ENCODE measurements around the gene RAPGEF1. TPM values are rescaled to one million over a fixed set of nuclear protein-coding genes. Genes with fewer than 3 reads are reported as not detected.

RAPGEF1 gene
- total RNA-seq, 1 experiment from 2014 or later = 82.0 TPM

DNA sequence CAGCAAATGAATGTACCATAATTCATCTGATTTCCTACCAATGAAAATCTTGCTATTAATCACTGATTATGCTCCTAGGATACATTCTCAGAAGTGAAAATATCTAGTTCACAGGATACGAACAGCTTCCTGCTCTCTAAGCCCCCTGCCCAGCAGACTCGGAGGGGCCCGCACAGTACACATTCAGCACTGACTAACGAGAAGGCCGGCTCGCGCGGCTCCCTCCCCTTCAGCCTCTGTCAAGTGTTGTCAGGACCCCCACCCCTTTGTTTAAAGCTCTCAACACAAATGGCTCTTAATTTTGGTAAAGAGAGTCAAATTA is 112.6 kb downstream of the RAPGEF1 start:
- H3K27ac ChIP-seq = peak overlapping the region; percentile 97
- H3K27me3 ChIP-seq = no peaks in the 10 kb centered on the region
- DNase-seq = peak in 1 of 2 experiments; percentile 72
- peaks cover 66% of the 10 kb centered on the region for H3K4me1 ChIP-seq
- H3K9me3 ChIP-seq (replicated peaks) = no peaks in the 10 kb centered on the region
- peak overlapping the region; percentile 41 for H3K4me3 ChIP-seq
- H3K36me3 ChIP-seq = peaks cover 2% of the 10 kb centered on the region; the same call in 1 of the 2 replicates

DNA sequence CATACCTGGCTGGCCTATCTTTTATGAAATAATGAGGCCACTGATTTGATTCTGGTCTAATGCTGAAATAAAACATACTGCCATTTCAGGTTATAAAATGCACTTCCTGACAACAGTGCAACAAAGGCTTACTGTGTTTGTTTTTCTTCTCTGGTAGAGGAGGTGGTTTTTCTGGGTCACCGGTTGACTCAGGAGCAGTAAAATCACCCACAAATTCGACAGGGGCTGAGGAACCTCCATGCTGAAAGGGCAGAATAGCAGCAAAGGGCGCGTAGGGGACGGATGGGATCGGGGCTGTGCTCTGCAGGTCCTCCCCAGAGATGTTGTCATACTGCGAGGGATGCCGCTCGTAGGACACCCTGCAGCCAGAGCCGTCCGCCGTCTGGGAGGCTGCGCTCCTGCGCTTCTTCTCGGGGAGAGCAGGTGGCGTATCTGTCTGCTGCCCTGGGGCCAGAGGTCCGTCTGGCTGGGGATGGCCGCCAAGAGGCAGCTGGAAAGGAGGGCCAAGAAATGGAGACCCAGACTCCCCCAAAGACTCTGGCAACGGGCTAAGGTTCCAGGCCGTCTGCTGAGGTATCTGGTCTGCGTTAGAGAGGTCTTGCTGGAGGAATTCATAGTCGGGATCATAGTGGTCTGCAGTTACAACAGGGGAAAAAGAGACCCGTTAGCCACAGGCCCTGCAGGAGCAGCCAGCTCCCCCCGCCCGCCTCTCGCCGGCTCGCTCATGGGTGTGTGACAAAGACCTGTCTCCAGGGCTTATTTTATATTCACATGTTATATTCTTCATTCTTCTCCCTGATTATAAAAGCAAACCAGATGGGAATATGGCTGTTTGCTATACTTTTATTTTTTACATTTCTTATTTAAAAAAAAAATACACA is 113.8 kb downstream of the RAPGEF1 start:
- Histone ChIP-seq H3K27me3 (no peaks in the 10 kb centered on the region), H3K27ac (peak overlapping the region; percentile 97), H3K36me3 (peaks cover 2% of the 10 kb centered on the region; the same call in 1 of the 2 replicates), H3K9me3 (replicated peaks) (no peaks in the 10 kb centered on the region), H3K4me1 (peaks cover 56% of the 10 kb centered on the region), H3K4me3 (0 out of 2 replicates have a peak overlapping the region, but pooled peaks have one; percentile 0)
- DNase-seq = peak; percentile 71 to 80

GRCh38 chr9:131625508-131625787 is 114.4 kb downstream of the RAPGEF1 start:
- H3K4me1 ChIP-seq = peaks cover 51% of the 10 kb centered on the region
- peak overlapping the region; percentile 97 for H3K27ac ChIP-seq
- 0 out of 2 replicates have a peak overlapping the region, but pooled peaks have one; percentile 0 for H3K4me3 ChIP-seq
- no peaks in the 10 kb centered on the region for H3K27me3 ChIP-seq
- H3K9me3 ChIP-seq (replicated peaks) = no peaks in the 10 kb centered on the region
- DNase-seq = no peak
- H3K36me3 ChIP-seq = peaks cover 3% of the 10 kb centered on the region

GRCh38 chr9:131624636-131625507 is 115.0 kb downstream of the RAPGEF1 start:
- peak; percentile 99 for DNase-seq
- Histone ChIP-seq H3K36me3 (peaks cover 7% of the 10 kb centered on the region), H3K27ac (peak overlapping the region; percentile 97), H3K4me1 (peaks cover 47% of the 10 kb centered on the region), H3K4me3 (0 out of 2 replicates have a peak overlapping the region, but pooled peaks have one; percentile 0), H3K27me3 (no peaks in the 10 kb centered on the region), H3K9me3 (replicated peaks) (no peaks in the 10 kb centered on the region)

- H3K9me3 ChIP-seq (replicated peaks) = no peaks in the 10 kb centered on the region
- H3K27me3 ChIP-seq = no peaks in the 10 kb centered on the region
- no peak for DNase-seq
- H3K4me1 ChIP-seq = peaks cover 47% of the 10 kb centered on the region
- no peak overlapping the region for H3K4me3 ChIP-seq
- H3K36me3 ChIP-seq = peaks cover 18% of the 10 kb centered on the region
- H3K27ac ChIP-seq = peak overlapping the region; percentile 97
These were observed 116.1 kb downstream of the RAPGEF1 start for GRCh38 chr9:131623655-131624330.

DNA sequence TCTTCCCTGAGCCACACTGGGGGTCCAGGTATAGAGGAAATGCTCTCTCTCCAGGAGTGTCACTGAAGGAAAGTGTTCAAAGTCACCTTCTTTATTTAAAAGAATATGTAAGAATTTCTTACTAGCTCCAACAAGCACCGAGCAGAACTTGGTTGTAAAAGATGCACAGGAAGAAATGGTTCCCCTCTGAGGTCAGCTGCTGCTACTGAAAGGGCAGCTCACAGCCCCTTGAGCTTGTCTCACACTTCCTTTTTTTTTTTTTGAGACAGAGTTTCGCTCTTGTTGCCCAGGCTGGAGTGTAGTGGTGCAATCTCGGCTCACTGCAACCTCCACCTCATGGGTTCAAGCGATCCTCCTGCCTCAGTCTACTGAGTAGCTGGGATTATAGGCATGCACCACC is 117.4 kb downstream of the RAPGEF1 start:
- H3K27me3 ChIP-seq = no peaks in the 10 kb centered on the region
- H3K4me3 ChIP-seq = no peak overlapping the region
- H3K36me3 ChIP-seq = peaks cover 19% of the 10 kb centered on the region
- no peak for DNase-seq
- H3K4me1 ChIP-seq = peaks cover 46% of the 10 kb centered on the region
- H3K9me3 ChIP-seq (replicated peaks) = no peaks in the 10 kb centered on the region
- H3K27ac ChIP-seq = no peak overlapping the region

GRCh38 chr9:131621551-131622358 is 118.1 kb downstream of the RAPGEF1 start:
- Histone ChIP-seq H3K4me1 (peaks cover 41% of the 10 kb centered on the region), H3K27ac (no peak overlapping the region), H3K9me3 (replicated peaks) (no peaks in the 10 kb centered on the region), H3K4me3 (no peak overlapping the region), H3K36me3 (peaks cover 22% of the 10 kb centered on the region), H3K27me3 (no peaks in the 10 kb centered on the region)
- no peak for DNase-seq

GRCh38 chr9:131620764-131621520 is 118.9 kb downstream of the RAPGEF1 start:
- H3K27ac ChIP-seq = no peak overlapping the region
- no peak overlapping the region for H3K4me3 ChIP-seq
- DNase-seq = no peak
- H3K36me3 ChIP-seq = peaks cover 28% of the 10 kb centered on the region
- peaks cover 33% of the 10 kb centered on the region for H3K4me1 ChIP-seq
- H3K9me3 ChIP-seq (replicated peaks) = no peaks in the 10 kb centered on the region
- H3K27me3 ChIP-seq = no peaks in the 10 kb centered on the region

GRCh38 chr9:131619680-131620079 is 120.2 kb downstream of the RAPGEF1 start:
- DNase-seq = peak in 1 of 2 experiments; percentile 37
- Histone ChIP-seq H3K9me3 (replicated peaks) (no peaks in the 10 kb centered on the region), H3K27me3 (no peaks in the 10 kb centered on the region), H3K27ac (no peak overlapping the region), H3K36me3 (peaks cover 39% of the 10 kb centered on the region), H3K4me3 (no peak overlapping the region), H3K4me1 (peaks cover 25% of the 10 kb centered on the region)

- Histone ChIP-seq H3K4me1 (peaks cover 17% of the 10 kb centered on the region), H3K27me3 (no peaks in the 10 kb centered on the region), H3K9me3 (replicated peaks) (no peaks in the 10 kb centered on the region), H3K36me3 (peaks cover 39% of the 10 kb centered on the region), H3K27ac (no peak overlapping the region), H3K4me3 (no peak overlapping the region)
- DNase-seq = no peak
These were observed 121.1 kb downstream of the RAPGEF1 start for GRCh38 chr9:131618785-131619184.

DNA sequence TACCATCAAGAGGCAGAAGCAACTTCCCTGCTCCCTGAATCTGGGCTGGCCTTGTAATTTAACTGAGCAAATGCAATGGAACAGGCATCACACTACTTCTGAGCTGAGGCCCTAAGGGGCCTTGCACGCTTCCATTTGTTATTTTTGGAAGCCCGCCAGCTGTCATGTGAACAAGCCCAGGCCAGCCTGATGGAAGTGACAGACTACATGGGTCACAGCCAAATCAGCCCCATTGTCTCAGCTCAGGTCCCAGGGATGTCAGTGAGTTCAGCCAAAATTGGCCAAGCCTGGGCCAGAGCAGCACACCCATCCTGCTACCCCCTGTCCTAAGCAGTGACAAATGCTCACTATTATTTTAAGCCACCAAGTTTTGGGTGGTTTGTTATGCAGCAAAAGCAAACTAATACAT is 121.8 kb downstream of the RAPGEF1 start:
- no peak overlapping the region for H3K4me3 ChIP-seq
- H3K9me3 ChIP-seq (replicated peaks) = no peaks in the 10 kb centered on the region
- H3K4me1 ChIP-seq = peaks cover 10% of the 10 kb centered on the region; the same call in 1 of the 2 replicates
- peak; percentile 86 to 92 for DNase-seq
- H3K27ac ChIP-seq = no peak overlapping the region
- H3K36me3 ChIP-seq = peaks cover 39% of the 10 kb centered on the region
- no peaks in the 10 kb centered on the region for H3K27me3 ChIP-seq

- DNase-seq = no peak
- H3K4me1 ChIP-seq = peaks cover 10% of the 10 kb centered on the region; the same call in 1 of the 2 replicates
- peaks cover 37% of the 10 kb centered on the region for H3K36me3 ChIP-seq
- no peak overlapping the region for H3K4me3 ChIP-seq
- no peaks in the 10 kb centered on the region for H3K9me3 ChIP-seq (replicated peaks)
- H3K27me3 ChIP-seq = no peaks in the 10 kb centered on the region
- no peak overlapping the region for H3K27ac ChIP-seq
These were observed 122.3 kb downstream of the RAPGEF1 start for GRCh38 chr9:131617611-131618010.

- H3K4me1 ChIP-seq = peaks cover 10% of the 10 kb centered on the region; the same call in 1 of the 2 replicates
- H3K27me3 ChIP-seq = no peaks in the 10 kb centered on the region
- no peaks in the 10 kb centered on the region for H3K9me3 ChIP-seq (replicated peaks)
- H3K4me3 ChIP-seq = no peak overlapping the region
- H3K27ac ChIP-seq = no peak overlapping the region
- H3K36me3 ChIP-seq = peaks cover 37% of the 10 kb centered on the region
- no peak for DNase-seq
These were observed 122.8 kb downstream of the RAPGEF1 start for GRCh38 chr9:131616983-131617604.
